Hippocampal formation (tissue), 2 donors: Measurements from ENCODE around the gene ADGRD1.

ENCODE experiments used
- DNase-seq, 2 donors: peaks; one replicate each; lab custom pipeline; 2025; lab: John Stamatoyannopoulos, UW

Gene ADGRD1

DNA sequence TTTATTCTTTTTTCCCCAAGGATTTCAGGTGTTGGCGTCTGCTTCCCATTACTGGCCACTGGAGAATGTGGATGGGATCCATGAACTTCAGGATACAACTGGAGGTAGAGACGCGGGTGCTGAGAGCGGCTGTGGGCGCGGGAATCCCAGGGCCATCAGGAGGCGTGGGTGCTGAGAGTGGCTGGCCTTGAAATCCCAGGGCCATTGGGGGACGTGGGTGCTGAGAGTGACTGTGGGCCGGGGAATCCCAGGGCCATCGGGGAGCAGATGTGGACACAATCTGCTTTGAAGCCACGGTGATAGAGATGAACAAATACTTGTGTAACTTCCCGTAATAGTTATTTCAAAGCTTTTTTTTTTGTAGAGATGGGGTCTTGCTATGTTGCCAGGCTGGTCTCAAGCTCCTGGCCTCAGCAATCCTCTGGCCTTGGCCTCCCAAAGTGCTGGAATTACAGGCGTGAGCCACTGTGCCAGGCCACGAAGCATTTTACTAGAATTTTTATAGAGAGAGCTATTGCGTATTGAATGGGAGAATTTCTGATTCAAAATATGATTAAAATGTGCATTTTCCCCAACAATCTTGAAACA lies 12.8 kb downstream of the ADGRD1 start:
- no peak for DNase-seq

DNA sequence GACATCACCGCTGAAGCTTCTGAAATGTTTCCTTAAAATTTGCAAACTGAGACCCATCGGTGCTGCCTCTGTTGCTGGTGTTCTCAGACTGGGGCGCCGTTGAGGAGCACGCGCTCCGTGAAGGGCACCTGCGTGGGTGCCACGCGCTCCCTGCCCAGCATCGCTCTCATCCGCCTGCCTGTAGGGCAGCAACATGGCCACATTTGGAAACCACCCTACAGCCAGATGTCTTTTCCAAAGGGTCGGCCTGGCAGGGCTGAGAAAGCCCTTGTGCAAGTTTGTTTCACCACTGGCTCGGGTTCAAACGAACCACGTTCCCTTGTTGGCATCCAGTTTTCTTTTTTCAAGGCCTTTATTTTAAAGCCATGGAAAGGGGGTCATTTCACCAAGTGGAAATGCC lies 13.9 kb downstream of the ADGRD1 start:
- DNase-seq = no peak

DNA sequence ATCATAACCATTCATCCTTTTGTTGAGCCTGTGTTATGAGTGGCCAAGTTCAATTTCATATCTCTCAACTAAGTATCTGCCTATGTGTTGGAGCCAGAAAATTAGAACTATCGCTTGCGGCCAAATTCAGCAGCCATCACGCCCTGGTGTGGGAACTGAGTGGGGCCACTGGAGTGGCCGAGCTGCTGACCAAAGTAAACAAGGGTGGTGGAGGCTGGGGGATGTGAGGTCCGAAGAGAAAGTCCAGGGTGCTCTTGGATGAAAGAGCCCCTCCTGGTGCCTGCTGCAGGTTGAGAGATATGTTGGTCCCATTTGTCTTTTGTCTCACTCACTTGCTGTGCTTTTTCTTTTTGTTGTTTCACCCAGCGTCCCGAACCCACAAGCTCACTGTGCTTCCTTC lies 14.9 kb downstream of the ADGRD1 start:
- no peak for DNase-seq

DNA sequence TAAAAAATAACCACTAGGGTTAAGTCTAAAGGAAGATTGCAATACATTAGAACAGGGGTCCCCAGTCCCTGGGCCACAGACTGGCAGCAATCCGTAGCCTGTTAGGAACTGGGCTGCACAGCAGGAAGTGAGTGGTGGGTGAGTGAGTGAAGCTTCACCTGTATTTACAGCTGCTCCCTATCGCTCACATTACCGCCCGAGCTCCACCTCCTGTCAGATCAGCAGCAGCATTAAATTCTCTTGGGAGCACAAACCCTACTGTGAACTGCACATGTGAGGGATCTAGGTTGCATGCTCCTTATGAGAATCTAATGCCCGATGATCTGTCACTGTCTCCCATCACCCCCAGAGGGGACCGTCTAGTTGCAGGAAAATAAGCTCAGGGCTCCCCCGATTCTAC lies 15.5 kb downstream of the ADGRD1 start:
- DNase-seq = no peak

DNA sequence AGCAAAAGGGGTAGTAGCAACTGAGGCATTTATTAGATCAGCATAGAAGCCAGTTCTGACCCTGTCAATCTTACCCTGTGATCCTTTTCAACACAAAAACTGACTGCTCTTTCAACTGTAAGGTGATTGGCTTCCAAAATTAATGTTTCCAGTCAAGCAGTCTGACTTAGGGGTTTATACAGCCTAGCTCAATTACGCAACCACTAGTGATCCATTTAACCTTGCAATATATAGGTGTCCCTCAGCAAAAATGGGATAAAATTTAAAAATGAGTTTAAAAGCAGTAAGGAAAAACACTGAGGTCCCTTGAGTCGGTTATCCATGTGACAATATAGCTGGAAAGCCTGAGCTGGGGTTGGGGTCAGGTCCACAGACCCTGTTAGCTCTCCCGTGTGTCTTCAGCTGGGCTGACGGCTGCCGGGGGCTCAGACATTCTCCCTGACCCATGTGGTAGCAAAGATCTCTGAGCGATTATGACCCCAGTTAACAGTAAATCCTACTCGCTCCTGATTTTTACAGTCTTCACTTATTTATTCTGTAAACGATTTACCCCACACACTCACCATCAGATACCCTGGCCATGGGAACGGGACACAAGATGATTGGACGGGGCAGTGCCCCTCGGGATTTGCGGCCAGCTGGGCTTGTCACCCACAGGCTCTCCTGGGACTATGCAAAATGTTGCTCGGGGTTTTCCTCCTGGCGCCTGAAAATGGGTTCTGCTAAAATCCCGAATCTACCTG lies 16.6 kb downstream of the ADGRD1 start:
- no peak for DNase-seq

DNA sequence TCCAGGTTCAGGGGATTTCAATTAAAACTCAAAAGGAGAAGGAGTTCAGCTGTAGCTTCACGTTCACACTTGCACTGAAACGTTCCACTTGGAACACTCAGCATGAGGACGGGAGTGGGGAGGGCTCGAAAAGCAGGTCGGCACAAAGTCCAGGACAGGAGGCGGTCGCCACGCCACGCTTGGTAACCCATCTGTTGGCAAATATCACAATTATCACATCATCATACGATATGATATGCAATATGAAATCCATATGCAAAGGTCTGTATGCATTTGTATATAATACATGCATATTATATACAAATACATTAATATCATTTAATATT lies 17.2 kb downstream of the ADGRD1 start:
- DNase-seq = no peak

DNA sequence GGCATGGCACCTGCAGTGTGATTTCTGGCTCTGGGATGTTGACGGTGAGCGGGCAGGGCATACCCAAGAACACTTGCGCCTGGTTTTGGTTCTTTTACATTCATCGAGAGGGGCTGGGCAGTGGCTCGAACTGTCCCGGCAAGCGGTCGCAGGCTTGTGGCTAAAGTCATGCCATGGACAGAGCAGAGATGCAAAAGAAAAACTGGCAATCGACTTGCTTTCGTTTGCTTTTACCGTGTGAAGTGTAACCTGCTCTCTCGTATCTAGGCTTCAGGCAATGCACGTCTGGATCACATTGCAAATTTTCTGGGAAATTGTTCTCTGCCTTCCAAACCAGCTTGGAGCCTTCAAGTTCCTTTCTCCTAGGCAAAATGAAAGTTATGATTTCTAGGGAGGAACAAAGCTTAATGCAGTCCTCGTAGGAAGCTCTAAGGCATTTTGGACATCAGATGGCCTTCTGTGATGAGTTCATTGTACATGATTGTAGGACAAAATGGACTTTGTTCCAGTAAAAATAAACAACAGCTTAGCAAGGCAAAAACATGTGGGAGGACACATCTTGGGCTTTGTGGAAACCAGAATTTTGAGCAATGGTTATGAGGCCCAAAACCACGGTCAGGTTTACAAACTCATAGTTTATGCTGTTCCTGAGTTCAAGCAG lies 18.3 kb downstream of the ADGRD1 start:
- no peak for DNase-seq

DNA sequence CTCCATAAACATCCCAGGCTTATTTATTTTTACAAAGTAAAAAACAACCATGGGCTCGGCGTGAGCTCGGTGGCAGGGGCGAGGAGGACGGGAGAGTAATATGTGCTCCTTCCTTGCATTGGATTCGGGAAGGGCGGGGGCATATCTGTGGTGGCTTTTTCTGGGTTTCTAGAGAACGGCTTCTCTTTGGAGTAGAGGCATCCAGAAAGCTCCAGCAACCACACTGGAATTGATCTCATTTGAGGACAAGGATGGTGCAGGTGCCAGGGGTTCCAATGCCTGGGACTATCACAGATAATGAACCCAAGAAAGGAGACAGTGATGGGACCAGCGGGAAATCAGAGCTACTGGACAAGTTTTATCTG lies 18.9 kb downstream of the ADGRD1 start:
- DNase-seq = no peak

DNA sequence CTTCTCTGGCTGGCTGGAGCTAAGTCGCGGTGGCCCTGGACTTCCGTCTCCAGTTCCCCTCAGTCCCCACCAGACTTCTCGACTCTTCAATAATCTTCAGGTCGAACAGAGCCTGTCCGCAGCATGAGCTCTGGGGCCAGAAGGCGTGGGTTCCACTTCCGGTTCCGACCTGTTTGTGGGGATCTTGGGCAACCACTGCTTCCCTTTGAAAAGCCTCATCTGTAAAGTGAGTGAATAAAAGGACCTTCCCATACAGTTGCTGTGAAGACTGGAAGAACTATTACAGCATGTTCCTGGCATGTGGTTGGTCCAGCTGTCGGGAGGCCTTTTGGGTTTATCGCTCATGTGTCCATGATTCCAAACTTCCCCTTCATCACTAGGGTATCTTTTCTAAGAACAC lies 19.4 kb downstream of the ADGRD1 start:
- no peak for DNase-seq

DNA sequence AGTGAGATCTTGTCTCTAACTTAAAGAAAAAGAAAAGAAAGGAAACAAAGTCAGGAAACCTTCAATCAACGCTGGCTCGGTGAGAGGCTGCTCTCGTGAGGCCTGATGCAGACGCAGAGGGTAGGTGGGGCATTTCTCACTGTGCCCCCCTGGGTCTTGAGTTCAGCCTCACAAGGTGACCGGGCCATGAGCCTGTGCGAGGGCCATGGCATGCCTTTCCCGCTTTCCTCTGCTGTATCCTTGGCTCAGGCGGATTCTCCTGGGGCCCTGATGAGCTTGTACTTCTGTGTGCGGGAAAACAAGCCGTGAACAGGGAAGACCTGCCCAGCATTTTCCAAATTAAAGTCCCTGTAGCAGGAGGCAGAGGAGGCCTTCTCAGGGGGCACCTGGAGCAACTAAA lies 20.2 kb downstream of the ADGRD1 start:
- DNase-seq = no peak

DNA sequence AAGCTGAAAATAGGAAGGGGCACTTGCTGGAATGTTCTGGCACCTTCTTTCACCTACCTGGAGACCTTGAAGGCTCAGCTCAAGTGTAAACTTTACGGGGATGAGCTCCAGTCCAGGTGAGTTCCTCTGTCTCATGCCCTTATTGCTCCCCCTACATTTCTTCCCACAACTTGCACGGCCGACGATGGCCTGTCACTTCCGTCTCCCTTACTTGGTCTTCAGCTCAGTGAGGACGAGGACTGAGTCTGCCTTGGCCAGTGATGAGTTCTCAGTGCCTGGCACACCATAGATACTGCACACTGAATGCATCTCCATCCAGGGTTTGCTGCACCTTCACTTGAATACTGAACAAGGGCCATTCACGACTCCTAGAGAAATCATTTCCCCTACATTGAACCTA lies 21.4 kb downstream of the ADGRD1 start:
- no peak for DNase-seq

DNA sequence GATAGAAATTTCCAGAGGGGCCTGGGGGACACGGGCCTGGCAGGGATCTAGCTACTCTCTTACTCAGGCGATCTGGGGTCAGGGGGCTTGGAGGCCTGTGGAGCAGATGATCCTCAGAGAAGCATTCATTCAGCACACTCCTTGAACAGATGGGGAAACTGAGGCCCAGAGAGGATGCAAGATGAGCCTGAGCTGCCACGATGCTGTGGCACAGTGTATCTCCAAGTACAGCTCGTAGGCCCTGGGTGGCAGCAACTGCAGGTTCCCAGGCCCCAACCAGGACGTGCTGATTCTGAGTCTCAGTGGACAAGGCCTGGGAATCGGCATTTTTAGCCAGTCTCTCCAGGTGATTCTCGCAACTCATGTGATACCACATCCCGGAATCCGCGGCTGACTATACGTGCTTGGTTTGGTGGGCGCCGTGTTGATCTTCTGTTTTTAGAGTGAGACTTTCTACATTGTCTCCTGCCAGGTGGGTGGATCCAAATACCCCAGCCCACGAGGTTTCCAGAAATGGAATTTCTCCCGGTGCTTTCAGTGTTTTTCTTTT lies 22.5 kb downstream of the ADGRD1 start:
- DNase-seq = no peak

DNA sequence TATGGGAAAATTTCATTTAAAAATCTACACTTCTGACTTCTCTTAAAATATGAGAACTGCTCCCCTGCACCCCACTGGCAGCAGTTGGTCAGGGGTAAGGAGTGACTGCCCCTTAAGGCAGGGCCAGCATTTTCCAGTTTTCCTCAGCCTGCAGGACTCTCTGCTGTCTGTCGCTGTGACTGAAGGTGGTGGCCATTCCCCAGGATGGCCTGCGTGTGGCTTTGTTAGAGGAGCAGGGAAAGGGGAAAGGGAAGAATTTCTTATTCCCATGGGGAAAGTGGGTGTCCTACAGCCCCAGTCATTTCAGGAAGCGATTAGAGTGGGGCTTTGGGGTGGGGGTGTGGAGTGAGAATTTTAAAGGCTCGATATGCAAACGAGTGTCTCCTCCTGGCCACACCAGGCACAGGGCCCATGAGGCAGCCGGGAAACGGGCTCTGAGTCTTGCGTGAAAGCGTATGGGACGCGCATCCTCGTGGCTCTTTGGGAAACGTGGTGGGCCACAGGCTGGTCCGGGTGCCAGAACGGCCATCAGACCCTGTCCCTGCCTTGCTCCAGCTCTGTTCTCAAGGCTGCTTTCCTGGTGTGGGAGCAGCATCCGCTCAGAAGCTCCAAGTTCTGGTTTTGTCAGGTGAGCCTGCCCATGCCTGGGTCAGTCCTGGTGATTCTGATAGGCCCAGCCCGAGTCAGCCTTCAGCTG lies 23.5 kb downstream of the ADGRD1 start:
- no peak for DNase-seq

DNA sequence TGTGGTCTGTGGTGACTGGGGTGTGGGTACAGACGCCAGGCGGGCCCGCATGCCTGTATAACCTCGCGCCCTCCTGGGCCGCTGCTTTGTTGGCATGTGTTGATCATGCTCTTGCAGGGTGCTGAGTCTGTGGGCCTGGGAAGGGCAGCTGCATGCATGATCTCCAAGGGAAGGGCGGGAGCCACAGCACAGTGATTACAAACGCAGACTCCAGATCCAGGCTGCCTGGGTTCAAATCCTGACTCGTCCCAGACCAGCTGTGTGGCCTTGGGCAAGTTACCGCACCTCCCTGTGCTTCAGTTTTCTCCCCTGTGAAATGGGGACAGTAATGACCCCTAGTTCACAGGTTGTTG lies 24.0 kb downstream of the ADGRD1 start:
- DNase-seq = no peak

DNA sequence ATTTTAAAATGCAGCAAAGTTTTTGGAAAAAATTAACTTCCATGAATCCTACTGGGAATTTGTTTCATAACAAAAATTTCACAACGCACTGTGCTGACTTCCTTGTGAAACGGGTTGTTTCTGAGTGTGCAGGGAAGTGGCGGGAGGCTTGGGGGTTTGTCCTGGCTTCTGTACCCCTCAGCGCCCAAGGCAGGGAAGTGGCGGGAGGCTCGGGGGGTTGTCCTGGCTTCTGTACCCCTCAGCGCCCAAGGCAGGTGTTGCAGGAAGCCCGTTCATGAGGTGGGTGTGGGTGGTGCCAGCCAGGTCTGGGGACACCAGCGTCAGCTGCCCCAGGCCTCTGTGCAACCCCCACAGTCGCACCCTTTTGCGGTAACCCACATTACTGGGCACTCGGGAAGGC lies 25.1 kb downstream of the ADGRD1 start:
- no peak for DNase-seq

DNA sequence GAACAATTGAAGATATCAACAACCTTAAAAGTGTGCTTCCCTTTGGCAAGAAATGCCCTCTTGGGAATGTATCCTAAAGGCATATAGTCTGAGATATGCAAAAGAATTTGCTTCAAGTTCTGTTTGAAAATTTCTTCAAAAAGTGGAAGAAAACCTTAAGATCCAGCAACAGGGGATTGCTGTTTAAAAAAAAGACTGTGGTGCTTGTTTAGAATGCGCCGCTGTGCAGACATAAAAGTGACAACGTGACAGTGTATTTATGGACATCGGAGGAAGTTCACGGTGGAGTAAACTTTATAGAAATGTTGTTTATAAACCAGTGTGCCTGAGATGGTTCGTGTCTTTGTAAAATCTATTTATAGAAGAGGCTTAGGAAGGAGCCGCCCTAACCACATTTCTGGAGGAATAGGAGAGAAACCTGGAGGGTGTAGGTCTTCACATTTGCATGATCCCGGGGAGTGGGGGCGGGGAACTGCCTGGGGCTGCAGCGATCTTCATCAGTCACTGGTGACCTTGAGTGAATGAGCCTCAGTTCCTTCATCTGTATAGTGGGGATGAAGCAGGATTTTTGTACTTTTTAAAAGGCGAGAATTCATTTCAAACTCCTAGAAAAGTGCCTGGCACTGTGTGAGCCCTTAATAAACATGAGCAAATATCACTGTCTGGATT lies 27.5 kb downstream of the ADGRD1 start:
- DNase-seq = no peak

DNA sequence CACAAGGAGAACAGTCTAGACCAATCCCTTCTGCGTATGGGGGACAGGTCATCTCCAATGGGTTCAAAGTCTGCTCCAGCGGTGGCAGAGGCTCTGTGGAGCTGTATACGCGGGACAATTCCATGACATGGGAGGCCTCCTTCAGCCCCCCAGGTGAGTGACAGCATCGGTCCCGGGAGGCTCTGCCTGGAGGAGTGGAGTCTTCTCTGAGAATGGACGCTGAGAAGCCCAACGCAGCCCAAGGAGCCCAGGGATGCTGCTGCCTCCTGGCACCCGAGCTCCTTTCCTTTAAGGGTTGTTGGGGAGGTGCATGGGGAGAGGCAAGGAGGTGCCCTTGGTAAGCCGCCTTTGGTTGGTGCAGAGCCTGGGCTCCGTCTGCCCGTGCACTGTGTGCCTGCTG lies 28.2 kb downstream of the ADGRD1 start:
- no peak for DNase-seq

DNA sequence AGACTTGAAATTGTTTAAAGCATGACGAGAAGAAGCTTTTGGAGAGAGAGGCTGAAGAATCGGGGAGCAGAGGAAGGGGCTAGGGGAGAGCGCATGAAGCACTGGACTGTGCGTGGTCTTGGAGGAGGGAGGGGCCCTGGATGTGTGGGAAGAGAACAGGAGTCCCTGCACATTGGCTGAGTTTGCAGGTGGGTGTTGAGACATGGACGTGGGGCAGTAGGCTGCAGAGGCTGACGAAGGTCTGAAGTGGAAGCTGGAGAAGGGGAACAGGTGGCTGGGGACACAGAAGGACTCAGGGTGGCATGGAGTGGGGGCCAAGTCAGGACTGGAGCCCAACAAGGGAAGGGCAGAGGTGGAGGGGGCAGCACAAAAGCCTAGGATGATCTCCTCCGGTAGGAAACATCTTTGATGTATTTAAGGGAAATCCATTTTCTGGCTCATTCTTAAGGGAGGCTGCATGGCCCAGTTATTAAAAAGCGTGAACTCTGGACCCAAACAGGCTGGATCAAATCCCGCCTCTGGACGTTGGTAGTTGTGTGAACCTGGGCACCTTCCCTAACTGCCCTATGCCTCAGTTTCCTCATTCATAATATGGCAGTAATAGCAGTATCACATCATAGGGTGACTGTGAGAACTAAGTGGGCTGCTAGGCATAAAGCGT lies 29.0 kb downstream of the ADGRD1 start:
- no peak for DNase-seq

DNA sequence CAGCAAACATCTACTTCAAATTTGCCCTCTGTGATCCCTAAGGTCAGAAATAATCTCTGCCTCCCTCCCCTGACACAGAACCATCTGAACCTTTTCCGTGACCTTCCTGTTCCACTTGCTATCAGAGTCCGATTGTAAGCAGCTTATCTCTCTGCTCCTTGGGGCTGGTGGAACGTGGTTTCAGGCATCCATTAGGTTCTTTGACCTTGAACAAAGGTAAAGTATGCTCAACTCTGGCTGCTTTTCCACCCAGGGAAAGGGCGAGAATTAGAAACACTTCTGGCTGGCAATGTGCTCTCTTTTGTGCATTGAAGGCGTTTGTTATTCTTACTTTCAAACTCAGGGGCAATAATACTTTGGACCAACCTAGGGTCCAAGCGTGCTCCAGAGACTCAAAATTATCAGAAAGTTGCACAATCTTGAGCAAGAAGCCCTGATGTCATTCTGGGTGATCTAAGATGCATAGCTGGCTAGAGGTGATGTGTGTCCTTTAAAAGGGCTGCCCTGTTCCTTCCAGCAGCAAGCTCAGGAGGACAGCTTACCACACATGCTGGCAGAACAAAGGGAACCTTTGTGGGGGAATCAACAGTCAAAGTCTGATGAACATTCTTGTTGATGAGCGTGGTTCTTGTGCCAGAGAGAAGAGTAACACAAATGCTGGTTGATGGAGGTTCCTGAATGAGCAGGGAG lies 29.8 kb downstream of the ADGRD1 start:
- peak in 1 of 2 donors; percentile 23 for DNase-seq

DNA sequence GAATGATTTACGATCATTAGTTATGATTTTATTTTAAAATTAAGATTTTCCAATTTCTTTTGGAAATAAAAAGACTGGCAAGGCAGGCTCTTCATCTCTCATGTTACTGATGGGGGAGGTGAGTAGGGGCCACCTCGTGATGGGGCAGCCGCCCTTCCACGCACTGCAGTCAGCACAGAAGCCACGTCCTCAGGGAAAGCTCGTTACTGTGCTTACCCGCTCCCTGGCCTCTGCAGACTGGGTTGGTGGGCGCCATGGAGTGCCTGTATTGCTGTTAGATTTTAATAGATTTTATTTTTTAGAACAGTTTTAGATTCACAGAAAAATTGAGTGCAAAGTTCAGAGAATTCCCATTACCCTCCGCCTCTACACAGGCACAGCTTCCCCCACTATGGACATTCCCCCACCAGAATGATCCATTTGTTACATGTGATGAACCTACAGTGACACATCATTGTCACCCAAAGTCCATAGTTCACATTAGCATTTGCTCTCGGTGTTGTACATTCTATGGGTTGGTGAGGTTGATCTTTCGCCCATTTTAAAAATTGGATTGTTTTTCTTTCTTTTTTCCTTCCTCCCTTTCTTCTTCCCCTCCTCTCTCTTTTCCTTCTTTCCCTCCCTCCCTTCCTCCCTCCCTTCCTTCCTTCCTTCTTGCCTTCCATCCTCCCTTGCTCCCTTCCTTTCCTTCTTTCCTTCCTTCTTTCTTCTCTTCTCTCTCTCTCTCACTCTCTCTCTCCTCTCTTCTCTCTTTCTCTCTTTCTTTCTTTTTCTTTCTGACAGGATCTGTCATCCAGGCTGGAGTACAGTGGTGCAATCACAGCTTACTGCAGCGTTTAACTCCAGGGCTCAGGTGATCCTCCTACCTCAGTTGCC lies 30.7 kb downstream of the ADGRD1 start:
- DNase-seq = no peak
